ENCODE measurements around the gene DENND4A.

DNA sequence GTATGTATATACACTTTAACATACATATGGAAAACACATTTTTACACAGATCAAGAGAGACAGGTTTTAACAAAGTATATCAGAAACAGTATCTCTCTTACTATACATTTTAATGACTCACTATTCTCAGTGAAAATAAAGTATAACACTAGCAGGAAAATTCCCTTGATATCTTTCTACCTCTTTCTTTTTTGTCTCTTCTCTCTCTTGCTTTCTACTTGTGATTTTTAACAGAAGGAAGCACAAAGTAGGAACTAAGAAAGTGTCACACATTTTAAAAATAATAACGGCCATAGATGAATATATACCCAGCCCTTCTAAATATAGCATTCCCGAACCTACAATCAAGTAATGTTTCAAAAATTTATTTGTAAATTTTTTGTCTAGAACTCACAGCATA lies 4.8 kb downstream of the DENND4A start:
- TF ChIP-seq, protein P1, sequence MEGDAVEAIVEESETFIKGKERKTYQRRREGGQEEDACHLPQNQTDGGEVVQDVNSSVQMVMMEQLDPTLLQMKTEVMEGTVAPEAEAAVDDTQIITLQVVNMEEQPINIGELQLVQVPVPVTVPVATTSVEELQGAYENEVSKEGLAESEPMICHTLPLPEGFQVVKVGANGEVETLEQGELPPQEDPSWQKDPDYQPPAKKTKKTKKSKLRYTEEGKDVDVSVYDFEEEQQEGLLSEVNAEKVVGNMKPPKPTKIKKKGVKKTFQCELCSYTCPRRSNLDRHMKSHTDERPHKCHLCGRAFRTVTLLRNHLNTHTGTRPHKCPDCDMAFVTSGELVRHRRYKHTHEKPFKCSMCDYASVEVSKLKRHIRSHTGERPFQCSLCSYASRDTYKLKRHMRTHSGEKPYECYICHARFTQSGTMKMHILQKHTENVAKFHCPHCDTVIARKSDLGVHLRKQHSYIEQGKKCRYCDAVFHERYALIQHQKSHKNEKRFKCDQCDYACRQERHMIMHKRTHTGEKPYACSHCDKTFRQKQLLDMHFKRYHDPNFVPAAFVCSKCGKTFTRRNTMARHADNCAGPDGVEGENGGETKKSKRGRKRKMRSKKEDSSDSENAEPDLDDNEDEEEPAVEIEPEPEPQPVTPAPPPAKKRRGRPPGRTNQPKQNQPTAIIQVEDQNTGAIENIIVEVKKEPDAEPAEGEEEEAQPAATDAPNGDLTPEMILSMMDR (IDR thresholded peaks at IDR 0.05) = no peak
- no peak for TF ChIP-seq POLR2A (IDR thresholded peaks at IDR 0.05; ENCODE audit: low read depth)
- no peak for TF ChIP-seq EP300 (IDR thresholded peaks at IDR 0.05)
- no peak for TF ChIP-seq POLR2AphosphoS5 (IDR thresholded peaks at IDR 0.05)
